Ammon's horn (tissue), 1 donor: ENCODE results near the gene DDIT3.

Source experiments
- DNase-seq: peaks from one replicate; pipeline ENCODE4 v3.0.0-alpha.2; 2016; ENCODE audit warnings: low spot score

DDIT3 gene

GRCh38 chr12:57547288-57548012, 27.1 kb upstream of the DDIT3 start:
- DNase-seq: no peak

GRCh38 chr12:57546438-57547287, 26.3 kb upstream of the DDIT3 start, which contains the start of gene DCTN2:
DCTN2 (minus strand) TSS chr12:57547192; CDS start chr12:57547063, 129 bp downstream.
- DNase-seq: peak; percentile 98

GRCh38 chr12:57545809-57546437, 25.6 kb upstream of the DDIT3 start:
- no peak for DNase-seq

- no peak for DNase-seq
Measured at GRCh38 chr12:57543581-57543980, 23.3 kb upstream of the DDIT3 start.

DNA sequence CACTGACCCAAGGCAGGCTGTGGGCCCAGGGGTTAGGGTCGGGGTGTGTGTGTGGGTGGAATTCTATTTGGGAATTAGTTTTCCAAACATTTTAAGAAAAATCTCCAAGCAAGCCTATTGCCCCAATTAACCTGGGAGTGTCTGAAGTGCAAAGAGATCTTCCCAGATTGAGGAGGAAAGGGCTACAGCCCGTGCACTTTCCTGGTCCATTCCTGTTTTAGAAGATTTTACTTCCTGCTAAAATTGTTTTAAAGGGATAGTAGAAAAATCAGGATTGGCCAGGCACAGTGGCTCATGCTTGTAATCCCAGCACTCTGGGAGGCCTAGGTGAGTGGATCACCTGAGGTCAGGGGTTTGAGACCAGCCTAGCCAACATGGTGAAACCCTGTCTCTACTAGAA, 21.4 kb upstream of the DDIT3 start:
- DNase-seq: no peak

DNA sequence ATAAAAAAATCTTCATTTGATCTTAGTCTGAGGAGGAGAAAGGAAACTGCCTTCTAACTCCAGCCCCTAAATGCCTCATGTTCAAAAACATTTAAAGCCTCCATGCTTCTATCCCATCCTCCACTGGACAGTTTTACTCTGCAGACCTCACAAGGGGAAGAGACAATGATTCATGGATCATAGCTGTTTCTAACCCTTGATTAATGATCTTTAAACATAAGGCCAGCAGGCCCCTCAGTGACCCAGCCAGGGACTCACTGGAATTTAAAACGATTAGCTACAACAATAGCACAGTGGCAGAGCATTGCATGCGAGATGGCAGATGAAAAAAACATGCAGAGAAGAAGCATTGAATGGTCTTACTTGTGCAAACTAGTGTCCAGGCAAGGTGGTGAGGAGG, 20.7 kb upstream of the DDIT3 start:
- no peak for DNase-seq

DNA sequence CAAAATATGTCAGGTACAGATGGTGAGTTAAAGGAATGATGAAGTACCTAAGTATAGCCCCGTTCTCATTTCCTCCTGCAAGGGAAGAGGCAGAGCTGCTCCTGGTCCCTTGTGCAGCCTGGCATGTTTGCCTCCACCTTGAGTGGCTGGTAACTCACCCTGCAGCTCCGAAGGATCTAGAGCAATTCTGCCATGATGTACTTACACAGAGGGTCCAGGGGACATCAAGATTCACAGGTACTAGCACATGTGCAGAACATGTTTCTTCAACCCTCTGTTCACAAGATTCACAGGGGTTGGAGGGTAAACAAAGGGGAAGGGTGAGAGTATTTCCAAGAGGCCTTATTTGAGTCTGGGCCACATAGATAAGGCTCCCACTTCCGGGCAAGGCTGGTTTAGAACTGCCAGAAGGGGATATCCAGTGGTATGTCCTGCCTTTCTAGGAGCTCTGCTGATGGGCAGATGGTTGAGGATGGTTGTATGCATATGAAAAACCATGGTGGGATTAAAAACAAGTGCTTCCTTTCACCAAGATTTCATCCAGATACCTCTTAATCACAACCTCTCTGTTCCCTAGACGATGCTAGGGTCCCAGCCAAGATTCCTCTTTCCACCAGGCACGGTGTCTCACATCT, 18.9 kb upstream of the DDIT3 start:
- DNase-seq: no peak

- no peak for DNase-seq
Measured at GRCh38 chr12:57536597-57536942, 16.3 kb upstream of the DDIT3 start.

DNA sequence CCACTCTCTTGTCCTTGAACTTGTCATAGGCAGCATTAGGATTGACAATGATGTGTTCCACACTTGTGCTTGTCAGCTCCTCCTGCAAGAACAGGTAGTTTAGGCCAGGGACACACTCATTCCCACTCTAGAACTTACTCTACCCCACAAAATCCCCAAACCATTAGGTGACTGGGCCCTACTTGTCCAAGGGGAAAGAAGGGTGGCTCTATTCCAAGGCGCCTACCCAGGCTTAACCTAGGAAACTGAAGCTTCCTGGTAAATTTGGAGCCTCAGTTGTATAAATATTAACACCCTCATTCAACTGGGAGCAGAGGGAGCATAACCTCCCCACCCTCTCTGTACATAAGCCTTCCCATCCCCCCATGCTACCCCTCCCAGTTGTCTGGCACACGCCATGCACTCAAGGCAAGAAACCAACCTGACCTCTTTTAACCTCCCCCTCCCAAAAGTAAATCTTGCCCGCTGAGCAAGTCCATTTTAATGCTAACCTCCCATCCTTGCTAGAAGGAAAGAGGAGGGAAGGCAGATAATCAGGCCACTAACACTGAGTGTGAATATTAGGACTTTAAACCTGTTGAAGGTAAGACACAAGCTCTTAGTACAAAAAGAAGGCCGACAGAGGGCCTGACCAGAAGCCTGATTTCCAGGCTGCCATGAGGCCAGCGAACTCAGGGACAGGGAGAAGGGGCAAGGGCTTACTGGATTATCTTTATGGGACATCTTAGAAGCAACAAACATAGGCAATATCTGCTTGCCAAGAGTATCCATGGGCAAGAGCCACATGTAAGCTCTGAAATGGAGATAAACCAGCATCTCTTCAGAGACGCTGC, 15.7 kb upstream of the DDIT3 start:
- no peak for DNase-seq

- DNase-seq: no peak
Measured at GRCh38 chr12:57534991-57535543, 14.8 kb upstream of the DDIT3 start.

- DNase-seq: no peak
Measured at GRCh38 chr12:57534250-57534649, 13.9 kb upstream of the DDIT3 start.

DNA sequence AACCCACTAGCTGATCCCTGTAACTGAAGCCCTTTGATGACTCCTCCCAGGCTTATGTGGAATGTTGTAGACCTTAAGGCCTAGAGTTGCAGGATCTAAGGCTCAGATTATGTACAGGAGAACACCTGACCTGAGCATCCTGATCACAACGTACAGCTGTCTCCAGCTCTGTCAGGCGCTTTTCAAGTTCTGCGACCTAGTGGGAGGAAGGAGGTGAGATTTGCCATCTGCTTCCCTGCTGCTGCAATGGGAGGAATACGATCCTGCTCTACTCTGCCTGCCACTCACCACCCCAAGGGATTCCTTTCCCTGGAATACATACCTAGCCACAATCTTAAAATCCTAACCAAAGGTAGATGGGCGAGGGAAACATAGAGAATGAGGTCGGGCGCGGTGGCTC, 12.8 kb upstream of the DDIT3 start:
- no peak for DNase-seq

DNA sequence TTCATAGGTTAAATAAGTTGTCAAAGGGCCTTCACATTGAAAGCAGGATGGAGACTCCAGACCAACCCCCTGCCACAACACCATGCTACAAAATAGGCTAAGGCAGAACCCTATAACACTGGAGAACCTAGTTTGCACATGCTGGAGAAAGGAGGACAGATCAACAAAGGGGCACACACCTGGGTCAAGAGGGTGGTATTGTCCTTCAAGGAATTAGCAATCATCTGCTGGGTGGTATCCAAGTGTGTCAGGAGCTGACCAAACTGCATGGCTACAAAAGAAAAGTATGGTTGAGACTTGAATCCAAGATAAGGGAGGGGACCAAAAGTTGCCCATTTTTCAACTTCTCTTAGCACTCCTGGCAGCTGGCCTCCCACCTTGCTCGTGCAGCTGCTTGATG, 11.5 kb upstream of the DDIT3 start:
- DNase-seq: no peak

- DNase-seq: no peak
Measured at GRCh38 chr12:57530396-57531142, 10.3 kb upstream of the DDIT3 start.

DNA sequence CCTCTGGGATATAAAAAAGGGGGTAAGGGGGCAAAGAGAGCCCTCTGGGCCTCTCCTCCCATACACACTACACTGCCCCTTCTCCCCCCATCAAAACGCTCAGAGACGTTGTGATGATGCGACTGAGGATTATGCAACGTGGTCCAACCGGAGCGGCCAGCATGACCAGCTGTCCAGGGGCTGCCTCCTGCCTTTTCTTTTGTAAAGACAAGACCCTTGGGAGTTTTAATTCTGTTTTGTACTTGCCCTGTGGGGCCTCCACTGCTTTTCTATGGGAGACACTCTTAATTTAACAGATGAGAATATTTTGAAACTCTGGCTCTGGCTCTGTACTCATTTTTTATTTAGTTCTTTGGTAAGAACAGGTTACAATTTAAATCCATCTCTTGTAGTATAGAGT, 9.5 kb upstream of the DDIT3 start:
- DNase-seq: no peak

- DNase-seq: no peak
Measured at GRCh38 chr12:57528831-57529555, 8.7 kb upstream of the DDIT3 start.

DNA sequence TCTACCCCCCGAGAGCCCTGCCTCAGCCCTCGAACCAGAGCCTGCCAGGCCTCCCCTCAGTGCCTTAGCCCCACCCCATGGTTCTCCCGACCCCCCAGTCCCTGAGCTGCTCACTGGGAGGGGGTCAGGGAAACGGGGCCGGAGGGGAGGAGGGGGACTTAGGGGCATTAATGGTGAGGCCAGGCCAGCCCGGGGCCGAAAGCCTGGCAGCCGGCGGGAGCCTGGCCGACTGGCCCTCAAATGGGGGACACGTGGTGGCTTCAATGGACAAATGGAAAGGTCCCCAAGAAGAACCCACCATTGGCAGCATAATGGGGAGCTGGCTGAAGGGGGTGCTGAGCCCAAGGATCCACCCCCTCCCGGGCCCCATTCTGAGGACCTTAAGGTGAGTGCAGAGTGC, 7.9 kb upstream of the DDIT3 start:
- DNase-seq: no peak

DNA sequence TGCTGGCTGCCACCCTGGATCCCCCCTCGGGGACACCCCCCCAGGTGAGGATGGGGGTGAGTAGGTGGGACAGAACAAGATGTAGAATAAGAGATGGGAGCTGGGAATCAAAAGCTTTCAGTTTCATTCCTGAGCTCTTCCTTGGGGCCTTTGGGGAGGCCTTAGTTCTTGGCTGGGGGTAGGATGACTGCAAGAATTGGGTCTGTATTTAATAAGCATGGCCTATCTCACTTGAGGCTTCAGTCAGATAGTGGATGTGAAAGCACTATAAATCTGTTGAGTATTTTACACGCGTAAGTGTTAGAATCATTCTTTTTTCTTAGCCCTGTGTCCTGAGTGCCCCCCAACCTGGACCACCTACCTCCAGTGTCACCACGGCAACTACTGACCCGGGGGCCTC, 6.9 kb upstream of the DDIT3 start:
- no peak for DNase-seq

DNA sequence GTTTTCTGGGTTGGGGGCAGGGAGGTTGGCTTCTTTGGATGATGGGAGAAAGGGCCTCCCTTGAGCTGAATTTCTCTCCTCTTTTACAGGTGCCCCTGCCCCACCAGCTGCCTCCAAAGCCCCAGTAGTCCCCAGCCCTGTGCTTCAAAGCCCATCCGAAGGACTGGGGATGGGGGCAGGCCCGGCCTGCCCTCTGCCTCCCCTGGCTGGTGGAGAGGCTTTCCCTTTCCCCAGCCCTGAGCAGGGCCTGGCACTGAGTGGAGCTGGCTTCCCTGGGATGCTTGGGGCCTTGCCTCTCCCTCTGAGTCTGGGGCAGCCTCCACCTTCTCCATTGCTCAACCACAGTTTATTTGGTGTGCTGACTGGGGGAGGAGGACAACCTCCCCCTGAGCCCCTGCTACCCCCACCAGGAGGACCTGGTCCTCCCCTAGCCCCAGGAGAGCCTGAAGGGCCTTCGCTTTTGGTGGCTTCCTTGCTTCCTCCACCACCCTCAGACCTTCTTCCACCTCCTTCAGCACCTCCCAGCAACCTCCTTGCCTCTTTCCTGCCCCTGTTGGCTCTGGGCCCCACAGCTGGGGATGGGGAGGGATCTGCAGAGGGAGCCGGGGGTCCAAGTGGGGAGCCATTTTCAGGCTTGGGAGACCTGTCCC, 6.3 kb upstream of the DDIT3 start:
- DNase-seq: no peak
